ENCODE data around the gene VPS13C.
A peak's percentile ranks its signal among the peaks of the same experiment; 100 is the strongest.

Gene VPS13C

DNA sequence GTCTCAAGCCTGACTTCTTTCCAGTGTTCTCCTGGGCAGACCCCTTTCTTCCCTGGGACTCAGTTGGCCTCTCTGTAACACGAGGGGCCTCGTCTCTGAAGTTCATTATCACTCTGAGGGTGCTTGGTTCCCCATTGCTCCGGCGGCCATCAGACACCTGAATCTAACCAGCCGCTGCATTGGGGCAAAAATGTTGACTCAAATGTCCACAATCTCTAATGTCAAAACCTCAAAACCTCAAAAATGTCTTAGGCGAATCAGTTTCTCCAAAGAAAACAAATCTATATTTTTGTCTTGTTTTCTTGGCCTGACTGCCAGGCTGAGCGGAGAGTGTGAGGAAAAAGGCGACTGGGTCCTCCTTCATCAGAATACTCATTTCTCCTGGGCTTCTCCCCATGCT, 220.7 kb downstream of the VPS13C start:
- Mint-ChIP-seq H3K27me3 (peaks cover 51 to 54% of the 10 kb centered on the region in 2 donors), H3K9me3 (no peaks in the 10 kb centered on the region), H3K4me1 (ENCODE audit: low read depth in 2 of 2) (peaks cover 7 to 11% of the 10 kb centered on the region in 2 donors), H3K4me3 (no peak overlapping the region), H3K27ac (no peak overlapping the region), H3K36me3 (ENCODE audit: insufficient read depth) (no peaks in the 10 kb centered on the region)
- ATAC-seq (replicated peaks) (no peak), DNase-seq (no peak)

DNA sequence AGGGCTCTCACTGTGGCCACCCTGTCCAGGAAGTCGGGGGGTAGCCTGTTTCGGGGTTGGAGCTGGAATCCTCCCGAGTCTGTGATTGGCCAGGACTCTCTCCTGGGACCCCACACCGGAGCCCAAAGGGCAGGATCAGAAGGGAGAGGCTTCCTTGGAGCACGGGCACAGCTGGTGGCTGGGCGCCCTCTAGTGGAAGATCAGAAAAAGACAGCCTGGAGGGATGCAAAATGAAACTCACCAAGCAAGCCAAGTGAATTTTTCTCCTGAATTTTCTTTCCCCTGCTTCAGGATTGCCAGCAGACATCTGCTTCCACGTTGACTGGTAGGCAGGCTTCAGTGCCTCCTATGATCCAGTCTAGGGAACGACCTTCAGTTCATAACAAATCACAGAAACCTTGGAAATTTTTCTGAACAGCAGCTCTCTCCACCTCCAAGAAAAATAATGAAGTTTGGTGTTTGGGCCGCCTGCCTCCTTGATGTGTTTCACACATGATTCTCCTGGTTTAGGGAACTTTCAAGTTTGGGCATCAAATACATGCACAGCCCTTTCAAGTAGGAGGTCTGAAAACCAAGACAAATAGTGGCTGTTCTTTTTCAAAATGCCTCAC, 224.6 kb downstream of the VPS13C start:
- ATAC-seq (replicated peaks) = peak; percentile 59
- Mint-ChIP-seq H3K36me3 (ENCODE audit: insufficient read depth) (no peaks in the 10 kb centered on the region), H3K9me3 (no peaks in the 10 kb centered on the region), H3K4me1 (ENCODE audit: low read depth in 2 of 2) (peaks cover 13 to 15% of the 10 kb centered on the region in 2 donors), H3K27ac (no peak overlapping the region), H3K27me3 (peaks cover 43 to 51% of the 10 kb centered on the region in 2 donors), H3K4me3 (no peak overlapping the region)
- DNase-seq = peak; percentile 51 to 64 (median 56)

DNA sequence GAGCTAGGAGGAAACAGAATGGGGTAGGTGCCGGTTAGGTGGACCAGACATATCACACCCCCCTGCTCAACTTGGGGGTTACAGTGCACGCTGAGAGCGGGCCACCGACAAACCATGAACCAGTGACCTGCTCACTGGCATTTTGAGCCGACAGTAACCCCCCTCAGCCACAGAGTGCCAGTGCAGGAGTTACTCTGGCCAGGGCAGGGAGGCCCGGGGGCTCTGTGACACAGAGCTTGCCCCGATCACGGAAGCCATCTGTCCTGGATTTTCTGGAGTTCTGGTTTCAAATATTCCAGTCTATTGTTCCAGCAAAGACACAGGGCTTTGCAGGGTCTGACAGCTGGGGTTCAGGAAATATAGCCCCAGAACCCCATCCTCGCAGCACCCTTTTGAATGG, 225.2 kb downstream of the VPS13C start:
- no peak overlapping the region for H3K27ac Mint-ChIP-seq
- no peak overlapping the region for H3K4me3 Mint-ChIP-seq
- peaks cover 37 to 45% of the 10 kb centered on the region in 2 donors for H3K27me3 Mint-ChIP-seq
- H3K36me3 Mint-ChIP-seq (ENCODE audit: insufficient read depth) = no peaks in the 10 kb centered on the region
- DNase-seq (peak in 1 of 3 experiments; percentile 3), ATAC-seq (replicated peaks) (no peak)
- no peaks in the 10 kb centered on the region for H3K9me3 Mint-ChIP-seq
- H3K4me1 Mint-ChIP-seq (ENCODE audit: low read depth in 2 of 2) = peaks cover 7 to 16% of the 10 kb centered on the region in 2 donors

DNA sequence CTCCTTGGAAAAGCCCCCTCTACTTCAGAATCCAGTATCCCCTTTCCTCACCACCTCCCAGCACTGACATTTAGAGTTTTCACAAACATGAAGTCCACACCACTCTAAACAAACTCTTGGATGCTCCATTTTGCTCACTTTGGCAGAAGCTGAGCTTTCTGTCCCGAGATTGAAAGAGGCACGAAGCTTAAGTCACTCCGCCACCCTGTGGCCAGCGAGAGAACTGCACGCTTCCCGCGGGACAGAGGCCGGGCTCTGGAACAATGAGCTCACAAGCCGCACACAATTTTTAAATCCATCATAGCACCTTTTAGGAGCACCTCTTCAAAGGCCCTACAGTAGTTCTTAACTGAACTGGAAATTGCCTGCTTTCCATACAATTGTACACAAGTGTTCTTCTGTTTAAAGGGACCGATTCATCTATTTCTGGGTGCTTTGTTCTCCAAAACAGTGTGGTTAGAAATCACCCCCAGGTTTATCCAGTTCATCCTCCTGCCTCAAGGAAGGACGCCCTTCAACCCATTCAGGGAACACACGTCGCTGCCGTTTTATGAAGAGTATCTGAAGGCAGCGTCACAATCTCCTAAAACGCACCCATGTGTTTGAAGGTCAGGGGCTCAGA, 226.1 kb downstream of the VPS13C start:
- Mint-ChIP-seq H3K27ac (no peak overlapping the region), H3K27me3 (peaks cover 29 to 37% of the 10 kb centered on the region in 2 donors), H3K36me3 (ENCODE audit: insufficient read depth) (no peaks in the 10 kb centered on the region)

DNA sequence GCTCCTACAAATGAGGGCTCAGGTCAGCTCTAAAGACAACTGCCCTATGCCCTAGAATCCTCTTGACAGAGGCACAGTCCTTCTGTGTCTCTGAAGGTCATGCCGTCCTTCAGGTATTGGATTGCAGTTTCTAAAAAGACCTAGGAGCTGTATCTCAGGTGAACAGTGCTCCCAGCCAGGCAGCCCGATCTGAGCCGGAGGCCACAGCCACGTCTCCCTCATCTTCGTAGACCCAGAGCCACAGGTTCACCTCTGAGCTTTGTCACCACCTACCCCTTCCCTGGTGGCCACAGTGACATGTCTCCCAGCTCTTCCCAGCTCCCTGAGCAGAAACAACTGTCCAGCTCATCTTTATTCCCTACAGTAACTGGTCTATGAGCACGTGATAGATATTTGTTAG, 228.0 kb downstream of the VPS13C start:
- no peaks in the 10 kb centered on the region for H3K36me3 Mint-ChIP-seq (ENCODE audit: insufficient read depth)
- H3K27me3 Mint-ChIP-seq = peaks cover 18 to 36% of the 10 kb centered on the region in 2 donors
- H3K4me3 Mint-ChIP-seq = no peak overlapping the region
- H3K9me3 Mint-ChIP-seq = no peaks in the 10 kb centered on the region
- no peak for DNase-seq
- no peak for ATAC-seq (replicated peaks)
- H3K4me1 Mint-ChIP-seq (ENCODE audit: low read depth in 2 of 2) = peaks cover 6 to 16% of the 10 kb centered on the region in 2 donors
- H3K27ac Mint-ChIP-seq = no peak overlapping the region

More for the DNA sequence above, 226.1 kb downstream of the VPS13C start:
- Mint-ChIP-seq H3K4me3 (no peak overlapping the region), H3K4me1 (ENCODE audit: low read depth in 2 of 2) (peaks cover 6 to 16% of the 10 kb centered on the region in 2 donors), H3K9me3 (no peaks in the 10 kb centered on the region)
- peak; percentile 69 to 81 (median 72) for DNase-seq
- peak; percentile 82 for ATAC-seq (replicated peaks)

DNA sequence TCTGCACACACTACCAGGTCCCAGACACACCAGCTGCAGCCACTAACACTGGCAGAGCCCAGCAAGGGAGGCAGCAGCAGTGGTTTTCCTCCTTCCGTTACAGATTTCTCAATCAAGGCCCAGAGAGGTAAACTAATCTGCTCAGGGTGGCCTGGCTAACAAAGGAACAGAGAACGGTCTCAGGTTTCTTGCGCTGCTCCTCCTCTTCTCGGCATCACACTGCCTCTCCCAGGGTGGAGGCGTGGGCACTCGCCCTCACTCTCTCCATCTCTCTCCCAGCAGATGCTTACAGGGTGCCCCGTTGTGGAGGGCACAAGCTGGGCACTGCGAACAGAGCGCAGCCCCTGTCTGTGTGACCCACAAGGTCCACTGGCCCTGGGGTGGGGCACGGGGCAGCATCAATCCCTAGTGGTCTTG, 228.7 kb downstream of the VPS13C start:
- Mint-ChIP-seq H3K4me3 (no peak overlapping the region), H3K27me3 (peaks cover 12 to 36% of the 10 kb centered on the region in 2 donors), H3K36me3 (ENCODE audit: insufficient read depth) (no peaks in the 10 kb centered on the region), H3K9me3 (no peaks in the 10 kb centered on the region), H3K27ac (no peak overlapping the region), H3K4me1 (ENCODE audit: low read depth in 2 of 2) (peaks cover 6 to 16% of the 10 kb centered on the region in 2 donors)
- no peak for DNase-seq
- no peak for ATAC-seq (replicated peaks)

DNA sequence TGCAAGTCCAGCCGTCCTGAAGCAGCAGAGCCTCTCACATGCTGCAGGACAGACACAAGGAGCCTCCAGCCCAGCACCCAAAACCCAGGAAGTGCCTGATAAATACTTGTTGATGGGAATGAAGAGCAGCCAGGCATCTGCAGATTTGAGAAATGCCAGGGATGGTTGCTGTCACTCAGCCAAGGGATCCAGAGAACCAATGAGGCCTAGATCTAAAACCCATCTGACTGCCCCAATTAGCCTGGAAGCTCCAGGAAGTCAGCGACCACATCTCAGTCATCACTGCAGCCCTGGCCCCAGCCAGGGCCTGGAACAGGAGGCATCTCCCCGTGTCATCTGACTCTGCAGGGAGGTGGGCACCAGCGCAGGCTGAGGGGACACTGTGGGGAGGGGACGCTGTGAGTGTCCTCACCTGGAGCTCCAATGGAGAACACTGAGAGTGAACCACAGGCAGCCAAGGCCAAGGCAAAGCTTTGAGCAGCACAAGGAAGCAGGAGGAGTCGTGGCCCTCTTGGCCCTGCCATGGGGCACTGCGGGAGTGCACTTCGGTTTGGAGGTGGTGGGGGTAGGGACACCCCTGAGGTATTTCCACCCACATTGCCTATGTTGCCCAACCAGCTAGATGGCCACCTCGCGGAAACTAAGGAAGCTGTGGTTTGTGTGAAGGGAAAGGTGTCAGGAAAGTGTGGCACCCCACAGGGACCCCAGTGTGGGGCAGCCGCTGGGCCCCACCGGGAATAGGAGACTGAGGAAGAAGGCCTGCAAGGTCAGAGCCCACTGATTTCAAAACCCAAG, 229.5 kb downstream of the VPS13C start:
- Mint-ChIP-seq H3K4me3 (peak overlapping the region in 1 of 2 donors; percentile 45), H3K36me3 (ENCODE audit: insufficient read depth) (no peaks in the 10 kb centered on the region), H3K27ac (peak overlapping the region; percentile 3 to 88), H3K27me3 (peaks cover 16 to 40% of the 10 kb centered on the region in 2 donors), H3K4me1 (ENCODE audit: low read depth in 2 of 2) (peaks cover 6 to 16% of the 10 kb centered on the region in 2 donors), H3K9me3 (no peaks in the 10 kb centered on the region)
- ATAC-seq (replicated peaks) (no peak), DNase-seq (no peak)

DNA sequence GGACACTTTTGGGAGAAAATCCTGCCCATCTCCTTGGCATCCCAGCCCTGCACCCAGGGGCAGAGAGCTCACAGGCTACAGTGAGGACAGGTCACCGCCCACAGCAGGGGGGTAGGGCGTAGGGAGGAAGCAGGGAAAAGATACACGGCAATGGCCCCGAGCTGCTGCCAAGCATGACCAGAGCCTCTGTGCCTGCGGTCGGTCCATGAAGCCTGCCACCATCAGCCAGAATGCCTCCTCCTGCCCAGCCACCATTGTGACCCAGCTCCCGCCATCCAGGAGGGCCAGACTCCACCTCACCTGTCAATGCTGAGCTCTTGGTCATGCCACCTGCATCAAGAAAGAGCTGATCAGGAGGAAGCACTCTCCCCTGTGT, 230.7 kb downstream of the VPS13C start:
- Mint-ChIP-seq H3K4me1 (ENCODE audit: low read depth in 2 of 2) (peaks cover 6 to 12% of the 10 kb centered on the region in 2 donors), H3K36me3 (ENCODE audit: insufficient read depth) (no peaks in the 10 kb centered on the region), H3K27ac (no peak overlapping the region), H3K27me3 (peaks cover 24 to 47% of the 10 kb centered on the region in 2 donors), H3K4me3 (no peak overlapping the region), H3K9me3 (no peaks in the 10 kb centered on the region)
- DNase-seq (no peak), ATAC-seq (replicated peaks) (no peak)

DNA sequence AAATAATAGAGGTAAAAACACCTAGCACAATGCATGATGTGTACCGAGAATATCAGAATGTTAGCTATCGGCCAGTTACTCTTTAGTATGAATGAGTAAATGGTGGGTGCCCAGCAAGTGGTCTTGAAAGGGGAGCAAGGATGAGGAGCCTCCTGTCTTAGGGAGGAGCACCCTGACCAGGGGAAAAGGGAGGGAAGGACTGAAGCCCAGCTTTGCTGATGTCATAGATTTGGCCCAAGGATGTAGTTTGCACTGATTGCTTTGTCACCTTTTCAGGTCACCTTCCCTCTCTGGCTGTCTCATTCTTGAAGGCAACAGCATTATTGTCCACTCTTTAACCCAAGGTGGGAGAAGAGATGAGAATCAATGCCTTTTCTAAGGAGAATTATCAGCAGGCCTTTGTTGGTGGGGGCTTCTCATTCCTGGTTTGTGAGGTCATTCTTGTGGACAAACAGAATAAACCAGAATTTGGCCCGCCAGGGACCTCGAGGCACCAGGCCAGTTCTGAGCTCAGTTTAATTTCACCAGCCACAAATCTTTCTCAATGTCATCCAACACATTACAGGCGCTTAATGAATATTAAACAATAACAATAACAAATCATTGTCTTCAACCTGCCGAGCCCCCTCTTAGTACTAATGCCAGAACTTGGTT, 231.3 kb downstream of the VPS13C start:
- peaks cover 26 to 47% of the 10 kb centered on the region in 2 donors for H3K27me3 Mint-ChIP-seq
- peaks cover 5 to 10% of the 10 kb centered on the region in 2 donors for H3K4me1 Mint-ChIP-seq (ENCODE audit: low read depth in 2 of 2)
- H3K27ac Mint-ChIP-seq = no peak overlapping the region
- DNase-seq = no peak
- H3K9me3 Mint-ChIP-seq = no peaks in the 10 kb centered on the region
- ATAC-seq (replicated peaks) = no peak
- H3K4me3 Mint-ChIP-seq = no peak overlapping the region
- H3K36me3 Mint-ChIP-seq (ENCODE audit: insufficient read depth) = no peaks in the 10 kb centered on the region

DNA sequence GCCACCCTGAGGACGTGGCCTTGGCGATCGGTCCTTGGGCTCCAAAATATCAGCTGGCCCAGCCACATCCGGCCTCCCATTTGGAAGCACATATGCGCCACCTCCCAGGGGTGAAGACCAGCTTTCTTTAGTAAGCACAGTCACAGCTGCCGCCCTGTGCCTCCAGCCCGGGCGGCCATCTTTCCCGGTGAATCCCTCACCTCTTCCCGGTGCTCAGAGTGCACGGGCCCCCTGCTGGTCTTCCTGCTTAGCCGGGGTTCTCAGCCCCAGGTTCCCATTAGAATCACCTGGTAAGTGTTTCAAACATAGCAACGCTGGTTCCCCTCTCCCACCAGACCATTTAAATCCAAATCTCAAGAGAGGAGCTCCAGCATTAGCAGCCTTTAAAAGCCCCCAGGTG, 232.2 kb downstream of the VPS13C start:
- H3K4me3 Mint-ChIP-seq = no peak overlapping the region
- H3K9me3 Mint-ChIP-seq = no peaks in the 10 kb centered on the region
- H3K27ac Mint-ChIP-seq = no peak overlapping the region
- no peak for ATAC-seq (replicated peaks)
- no peaks in the 10 kb centered on the region for H3K36me3 Mint-ChIP-seq (ENCODE audit: insufficient read depth)
- no peak for DNase-seq
- peaks cover 26 to 55% of the 10 kb centered on the region in 2 donors for H3K27me3 Mint-ChIP-seq
- peaks cover 3 to 7% of the 10 kb centered on the region in 2 donors for H3K4me1 Mint-ChIP-seq (ENCODE audit: low read depth in 2 of 2)

DNA sequence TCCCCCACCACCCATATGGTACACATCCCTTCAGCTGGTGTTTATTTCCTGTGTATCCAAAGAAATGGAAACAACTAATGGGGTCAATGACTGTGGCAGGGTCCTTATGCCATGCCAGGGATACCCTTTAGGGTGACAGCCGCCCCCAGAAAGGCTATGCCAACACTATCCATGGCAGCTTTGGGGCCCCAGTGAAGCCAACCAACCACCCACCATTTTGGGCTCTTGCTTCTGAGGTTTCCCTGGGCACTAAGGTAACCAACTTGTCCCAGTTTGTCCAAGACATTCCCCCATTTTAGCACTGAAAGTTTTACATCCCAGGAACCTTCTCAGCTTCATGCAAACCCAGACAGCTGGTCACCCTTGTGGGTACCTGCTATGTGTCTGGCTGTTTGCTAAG, 233.1 kb downstream of the VPS13C start:
- peaks cover 26 to 51% of the 10 kb centered on the region in 2 donors for H3K27me3 Mint-ChIP-seq
- ATAC-seq (replicated peaks) = no peak

DNA sequence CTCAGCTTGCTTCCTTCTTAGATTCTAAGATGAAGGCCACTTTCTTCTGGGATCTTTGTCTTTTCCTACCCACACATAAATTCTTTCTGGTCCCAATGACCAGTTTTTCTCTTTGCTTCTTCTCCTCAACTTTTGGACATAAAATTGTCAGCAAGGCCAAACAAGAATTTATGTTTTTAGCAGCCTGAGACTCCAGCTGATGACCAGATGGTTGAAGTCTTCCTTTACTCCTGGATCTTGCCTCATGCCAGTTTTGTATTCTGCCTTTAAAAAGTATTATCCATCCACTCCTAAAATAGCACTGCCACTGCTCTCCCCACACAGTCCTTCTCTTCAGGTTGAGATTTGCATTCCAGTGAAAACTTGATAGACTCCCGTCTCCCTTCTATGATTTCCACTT, 236.0 kb downstream of the VPS13C start:
- H3K36me3 Mint-ChIP-seq (ENCODE audit: insufficient read depth) = no peaks in the 10 kb centered on the region
- no peaks in the 10 kb centered on the region for H3K9me3 Mint-ChIP-seq
- no peak for ATAC-seq (replicated peaks)
- H3K27me3 Mint-ChIP-seq = peaks cover 31 to 73% of the 10 kb centered on the region in 2 donors
- H3K4me3 Mint-ChIP-seq = no peak overlapping the region
- H3K27ac Mint-ChIP-seq = no peak overlapping the region
- H3K4me1 Mint-ChIP-seq (ENCODE audit: low read depth in 2 of 2) = no peaks in the 10 kb centered on the region
- no peak for DNase-seq

More for the DNA sequence above, 233.1 kb downstream of the VPS13C start:
- Mint-ChIP-seq H3K4me3 (no peak overlapping the region), H3K9me3 (no peaks in the 10 kb centered on the region), H3K4me1 (ENCODE audit: low read depth in 2 of 2) (peaks cover 3 to 7% of the 10 kb centered on the region in 2 donors), H3K36me3 (ENCODE audit: insufficient read depth) (no peaks in the 10 kb centered on the region), H3K27ac (no peak overlapping the region)
- DNase-seq = no peak

DNA sequence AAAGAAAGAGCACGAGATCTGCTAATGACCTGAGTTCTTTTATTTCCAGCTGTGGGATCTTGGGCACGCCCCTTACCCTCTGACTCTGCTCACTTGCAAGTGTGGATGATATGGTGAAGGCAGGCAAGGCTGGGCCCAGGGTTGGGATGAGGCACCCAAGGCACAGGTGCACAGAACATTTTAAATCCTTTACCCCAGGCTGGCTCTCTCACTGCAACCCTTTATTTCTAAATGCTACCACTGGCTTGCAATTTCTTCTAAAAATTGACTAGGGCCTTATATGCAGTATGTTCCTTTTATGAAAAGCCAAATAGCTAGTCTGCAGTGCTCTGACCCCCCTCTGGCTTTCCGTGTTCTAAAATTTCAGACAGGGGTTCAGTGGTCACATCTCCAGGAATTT, 237.7 kb downstream of the VPS13C start:
- Mint-ChIP-seq H3K27me3 (peaks cover 31 to 66% of the 10 kb centered on the region in 2 donors), H3K27ac (no peak overlapping the region), H3K9me3 (no peaks in the 10 kb centered on the region), H3K4me3 (no peak overlapping the region), H3K4me1 (ENCODE audit: low read depth in 2 of 2) (no peaks in the 10 kb centered on the region), H3K36me3 (ENCODE audit: insufficient read depth) (peaks cover 3% of the 10 kb centered on the region)
- DNase-seq (no peak), ATAC-seq (replicated peaks) (no peak)

All from effector memory CD8-positive, alpha-beta T cell (primary cell).